ENCODE data around the gene POU4F3. TPM values are rescaled to one million over a fixed set of nuclear protein-coding genes. Genes with fewer than 3 reads are reported as not detected.

POU4F3 gene
- total RNA-seq, 1 experiment from 2014 or later = not detected

GRCh38 chr5:146307796-146308195, 30.8 kb upstream of the POU4F3 start:
- no peak overlapping the region for H3K4me2 ChIP-seq (ENCODE audit: low read depth, low read length, poor library complexity, severe bottlenecking)
- no peak overlapping the region for H3K27ac ChIP-seq (ENCODE audit: low read length)

GRCh38 chr5:146310540-146310939, 28.1 kb upstream of the POU4F3 start:
- Histone ChIP-seq H3K27ac (ENCODE audit: low read length) (no peak overlapping the region), H3K4me3 (ENCODE audit: low read length) (no peak overlapping the region)
- DNase-seq = no peak

More at GRCh38 chr5:146307796-146308195, 30.8 kb upstream of the POU4F3 start:
- Histone ChIP-seq H3K79me2 (ENCODE audit: low read length) (no peaks in the 10 kb centered on the region), H2AFZ (ENCODE audit: low read length) (no peak overlapping the region), H3K27me3 (ENCODE audit: low read length) (no peaks in the 10 kb centered on the region), H3K4me1 (ENCODE audit: low read length) (peaks cover 6% of the 10 kb centered on the region; the same call in 1 of the 2 replicates), H3K36me3 (ENCODE audit: insufficient read depth, low read length) (no peaks in the 10 kb centered on the region), H3K9me2 (replicated peaks; ENCODE audit: insufficient read depth, low read length) (no peaks in the 10 kb centered on the region), H3K4me3 (ENCODE audit: low read length) (no peak overlapping the region), H3K9me3 (ENCODE audit: low read length) (no peaks in the 10 kb centered on the region), H4K20me1 (ENCODE audit: insufficient read depth, low read depth, low read length) (no peaks in the 10 kb centered on the region), H3K9ac (ENCODE audit: low read length) (no peak overlapping the region)
- DNase-seq = no peak

GRCh38 chr5:146311278-146311677, 27.4 kb upstream of the POU4F3 start:
- no peaks in the 10 kb centered on the region for H3K36me3 ChIP-seq (ENCODE audit: insufficient read depth, low read length)
- H3K27ac ChIP-seq (ENCODE audit: low read length) = no peak overlapping the region
- no peak overlapping the region for H2AFZ ChIP-seq (ENCODE audit: low read length)
- H3K9ac ChIP-seq (ENCODE audit: low read length) = no peak overlapping the region
- no peak overlapping the region for H3K4me2 ChIP-seq (ENCODE audit: low read depth, low read length, poor library complexity, severe bottlenecking)
- no peak for DNase-seq
- no peaks in the 10 kb centered on the region for H4K20me1 ChIP-seq (ENCODE audit: insufficient read depth, low read depth, low read length)
- no peaks in the 10 kb centered on the region for H3K79me2 ChIP-seq (ENCODE audit: low read length)
- no peaks in the 10 kb centered on the region for H3K27me3 ChIP-seq (ENCODE audit: low read length)
- H3K4me3 ChIP-seq (ENCODE audit: low read length) = no peak overlapping the region
- no peaks in the 10 kb centered on the region for H3K9me3 ChIP-seq (ENCODE audit: low read length)
- H3K4me1 ChIP-seq (ENCODE audit: low read length) = 0 out of 2 replicates have a peak, but pooled peaks cover 2% of the 10 kb centered on the region
- H3K9me2 ChIP-seq (replicated peaks; ENCODE audit: insufficient read depth, low read length) = no peaks in the 10 kb centered on the region

More at GRCh38 chr5:146310540-146310939, 28.1 kb upstream of the POU4F3 start:
- H3K27me3 ChIP-seq (ENCODE audit: low read length) = no peaks in the 10 kb centered on the region
- no peaks in the 10 kb centered on the region for H3K9me2 ChIP-seq (replicated peaks; ENCODE audit: insufficient read depth, low read length)
- H3K4me2 ChIP-seq (ENCODE audit: low read depth, low read length, poor library complexity, severe bottlenecking) = no peak overlapping the region
- no peaks in the 10 kb centered on the region for H3K9me3 ChIP-seq (ENCODE audit: low read length)
- H2AFZ ChIP-seq (ENCODE audit: low read length) = no peak overlapping the region
- H3K36me3 ChIP-seq (ENCODE audit: insufficient read depth, low read length) = no peaks in the 10 kb centered on the region
- 0 out of 2 replicates have a peak, but pooled peaks cover 2% of the 10 kb centered on the region for H3K4me1 ChIP-seq (ENCODE audit: low read length)
- no peaks in the 10 kb centered on the region for H4K20me1 ChIP-seq (ENCODE audit: insufficient read depth, low read depth, low read length)
- no peak overlapping the region for H3K9ac ChIP-seq (ENCODE audit: low read length)
- H3K79me2 ChIP-seq (ENCODE audit: low read length) = no peaks in the 10 kb centered on the region

- DNase-seq = no peak
- Histone ChIP-seq H3K9me2 (replicated peaks; ENCODE audit: insufficient read depth, low read length) (no peaks in the 10 kb centered on the region), H2AFZ (ENCODE audit: low read length) (no peak overlapping the region), H3K36me3 (ENCODE audit: insufficient read depth, low read length) (no peaks in the 10 kb centered on the region), H3K9me3 (ENCODE audit: low read length) (no peaks in the 10 kb centered on the region), H4K20me1 (ENCODE audit: insufficient read depth, low read depth, low read length) (no peaks in the 10 kb centered on the region), H3K9ac (ENCODE audit: low read length) (no peak overlapping the region), H3K27ac (ENCODE audit: low read length) (no peak overlapping the region), H3K4me2 (ENCODE audit: low read depth, low read length, poor library complexity, severe bottlenecking) (no peak overlapping the region), H3K4me3 (ENCODE audit: low read length) (no peak overlapping the region), H3K79me2 (ENCODE audit: low read length) (no peaks in the 10 kb centered on the region), H3K27me3 (ENCODE audit: low read length) (no peaks in the 10 kb centered on the region), H3K4me1 (ENCODE audit: low read length) (0 out of 2 replicates have a peak, but pooled peaks cover 2% of the 10 kb centered on the region)
These were observed 25.6 kb upstream of the POU4F3 start for GRCh38 chr5:146313027-146313426.

GRCh38 chr5:146321571-146321970, 17.1 kb upstream of the POU4F3 start:
- no peaks in the 10 kb centered on the region for H3K9me3 ChIP-seq (ENCODE audit: low read length)
- no peaks in the 10 kb centered on the region for H3K27me3 ChIP-seq (ENCODE audit: low read length)
- H3K4me2 ChIP-seq (ENCODE audit: low read depth, low read length, poor library complexity, severe bottlenecking) = no peak overlapping the region
- no peaks in the 10 kb centered on the region for H3K36me3 ChIP-seq (ENCODE audit: insufficient read depth, low read length)
- no peak overlapping the region for H3K4me3 ChIP-seq (ENCODE audit: low read length)
- no peaks in the 10 kb centered on the region for H3K79me2 ChIP-seq (ENCODE audit: low read length)
- H4K20me1 ChIP-seq (ENCODE audit: insufficient read depth, low read depth, low read length) = no peaks in the 10 kb centered on the region
- H3K4me1 ChIP-seq (ENCODE audit: low read length) = no peaks in the 10 kb centered on the region
- no peak overlapping the region for H3K27ac ChIP-seq (ENCODE audit: low read length)
- H3K9me2 ChIP-seq (replicated peaks; ENCODE audit: insufficient read depth, low read length) = no peaks in the 10 kb centered on the region
- no peak overlapping the region for H3K9ac ChIP-seq (ENCODE audit: low read length)
- H2AFZ ChIP-seq (ENCODE audit: low read length) = no peak overlapping the region
- DNase-seq = no peak

- Histone ChIP-seq H3K9me3 (ENCODE audit: low read length) (no peaks in the 10 kb centered on the region), H3K4me2 (ENCODE audit: low read depth, low read length, poor library complexity, severe bottlenecking) (no peak overlapping the region), H3K36me3 (ENCODE audit: insufficient read depth, low read length) (no peaks in the 10 kb centered on the region), H4K20me1 (ENCODE audit: insufficient read depth, low read depth, low read length) (no peaks in the 10 kb centered on the region), H3K79me2 (ENCODE audit: low read length) (no peaks in the 10 kb centered on the region), H3K9ac (ENCODE audit: low read length) (no peak overlapping the region), H3K27ac (ENCODE audit: low read length) (no peak overlapping the region), H3K4me1 (ENCODE audit: low read length) (no peaks in the 10 kb centered on the region), H3K9me2 (replicated peaks; ENCODE audit: insufficient read depth, low read length) (no peaks in the 10 kb centered on the region), H2AFZ (ENCODE audit: low read length) (no peak overlapping the region), H3K4me3 (ENCODE audit: low read length) (no peak overlapping the region), H3K27me3 (ENCODE audit: low read length) (no peaks in the 10 kb centered on the region)
- no peak for DNase-seq
These were observed 11.3 kb upstream of the POU4F3 start for GRCh38 chr5:146327257-146327870.

GRCh38 chr5:146327989-146328388, 10.7 kb upstream of the POU4F3 start:
- H3K4me3 ChIP-seq (ENCODE audit: low read length) = no peak overlapping the region
- no peak overlapping the region for H3K4me2 ChIP-seq (ENCODE audit: low read depth, low read length, poor library complexity, severe bottlenecking)
- no peaks in the 10 kb centered on the region for H4K20me1 ChIP-seq (ENCODE audit: insufficient read depth, low read depth, low read length)
- no peaks in the 10 kb centered on the region for H3K79me2 ChIP-seq (ENCODE audit: low read length)
- no peaks in the 10 kb centered on the region for H3K27me3 ChIP-seq (ENCODE audit: low read length)
- no peaks in the 10 kb centered on the region for H3K36me3 ChIP-seq (ENCODE audit: insufficient read depth, low read length)
- H2AFZ ChIP-seq (ENCODE audit: low read length) = no peak overlapping the region
- H3K9ac ChIP-seq (ENCODE audit: low read length) = no peak overlapping the region
- no peaks in the 10 kb centered on the region for H3K9me3 ChIP-seq (ENCODE audit: low read length)
- H3K9me2 ChIP-seq (replicated peaks; ENCODE audit: insufficient read depth, low read length) = no peaks in the 10 kb centered on the region
- no peak for DNase-seq
- no peaks in the 10 kb centered on the region for H3K4me1 ChIP-seq (ENCODE audit: low read length)
- no peak overlapping the region for H3K27ac ChIP-seq (ENCODE audit: low read length)

- H4K20me1 ChIP-seq (ENCODE audit: insufficient read depth, low read depth, low read length) = no peaks in the 10 kb centered on the region
- no peaks in the 10 kb centered on the region for H3K79me2 ChIP-seq (ENCODE audit: low read length)
- H3K36me3 ChIP-seq (ENCODE audit: insufficient read depth, low read length) = no peaks in the 10 kb centered on the region
These were observed 8.9 kb upstream of the POU4F3 start for GRCh38 chr5:146329697-146330096.

More at GRCh38 chr5:146329697-146330096, 8.9 kb upstream of the POU4F3 start:
- no peak overlapping the region for H2AFZ ChIP-seq (ENCODE audit: low read length)
- H3K4me3 ChIP-seq (ENCODE audit: low read length) = no peak overlapping the region
- H3K9me3 ChIP-seq (ENCODE audit: low read length) = no peaks in the 10 kb centered on the region
- no peak overlapping the region for H3K27ac ChIP-seq (ENCODE audit: low read length)
- H3K27me3 ChIP-seq (ENCODE audit: low read length) = no peaks in the 10 kb centered on the region
- no peak overlapping the region for H3K4me2 ChIP-seq (ENCODE audit: low read depth, low read length, poor library complexity, severe bottlenecking)
- H3K4me1 ChIP-seq (ENCODE audit: low read length) = no peaks in the 10 kb centered on the region
- H3K9ac ChIP-seq (ENCODE audit: low read length) = no peak overlapping the region
- no peak for DNase-seq
- no peaks in the 10 kb centered on the region for H3K9me2 ChIP-seq (replicated peaks; ENCODE audit: insufficient read depth, low read length)
